CD4-positive, alpha-beta T cell treated with Interferon gamma for 1 hour (primary cell): ENCODE data around the gene ASCC2.
"Not testable (repeated sequence)": the region's sequence is repeated elsewhere in the genome, so short reads cannot be mapped to it uniquely, and the experiment has no call there.

Source experiments
- DNase-seq: peaks from one replicate; pipeline ENCODE4 v3.0.0-alpha.2; 2020

ASCC2 gene

GRCh38 chr22:29784451-29785361 lies 53.4 kb downstream of the ASCC2 start:
- DNase-seq, result no peak

- no peak for DNase-seq
Observed at GRCh38 chr22:29782061-29782845, 55.8 kb downstream of the ASCC2 start.

- DNase-seq, result no peak
Observed at GRCh38 chr22:29780748-29781676, 57.1 kb downstream of the ASCC2 start.

- no peak for DNase-seq
Observed at GRCh38 chr22:29780220-29780619, 57.9 kb downstream of the ASCC2 start.

- no peak for DNase-seq
Observed at GRCh38 chr22:29773233-29773632, 64.8 kb downstream of the ASCC2 start.

- no peak for DNase-seq
Observed at GRCh38 chr22:29772170-29772641, 65.9 kb downstream of the ASCC2 start.

GRCh38 chr22:29769723-29770321 lies 68.3 kb downstream of the ASCC2 start:
- no peak for DNase-seq

- no peak for DNase-seq
Observed at GRCh38 chr22:29768052-29768693, 69.9 kb downstream of the ASCC2 start.

- peak; percentile 93 for DNase-seq
Observed at GRCh38 chr22:29767171-29768051, 70.7 kb downstream of the ASCC2 start, which contains the start of gene UQCR10. UQCR10 (plus strand) TSS chr22:29767369; CDS start chr22:29767399, 30 bp downstream.

GRCh38 chr22:29766632-29767170 lies 71.4 kb downstream of the ASCC2 start, which contains the start of gene ZMAT5:
ZMAT5 (minus strand) TSS chr22:29767007; CDS start chr22:29748544, 18,463 bp downstream.
- DNase-seq, result peak; percentile 94

- DNase-seq, result no peak
Observed at GRCh38 chr22:29765905-29766631, 72.0 kb downstream of the ASCC2 start.

GRCh38 chr22:29762263-29762662 lies 75.8 kb downstream of the ASCC2 start:
- DNase-seq, result no peak

- DNase-seq, result no peak
Observed at GRCh38 chr22:29758959-29759358, 79.1 kb downstream of the ASCC2 start.

- no peak for DNase-seq
Observed at GRCh38 chr22:29758068-29758622, 79.9 kb downstream of the ASCC2 start.

- DNase-seq, result no peak
Observed at GRCh38 chr22:29757096-29757495, 81.0 kb downstream of the ASCC2 start.

- DNase-seq, result no peak
Observed at GRCh38 chr22:29756341-29756740, 81.7 kb downstream of the ASCC2 start.

GRCh38 chr22:29755889-29756288 lies 82.2 kb downstream of the ASCC2 start:
- no peak for DNase-seq

- not testable (repeated sequence) for DNase-seq
Observed at GRCh38 chr22:29754658-29755395, 83.2 kb downstream of the ASCC2 start.
